HCT116 (cell line): Measurements from ENCODE around the gene SLC1A3. TPM values are rescaled to one million over a fixed set of nuclear protein-coding genes. Genes with fewer than 3 reads are reported as not detected.

Source experiments
- ATAC-seq: fragments of 200-7000 bp; cut with Tn5 transposase; 2 replicates; pipeline ENCODE4 v1.9.1; 2020; ENCODE audit warnings: mild to moderate bottlenecking, moderate library complexity
- BruUV-seq: library from RNA; stranded (reverse); fragments of 400-500 nt; replicated peaks from 2 replicates; lab custom pipeline; 2021; lab: Mats Ljungman, UMichigan
- CTCF ChIA-PET: fragments of 300-600 bp; sonication (Branson Sonifier 250); formaldehyde crosslinking; loops from one replicate; lab custom pipeline; 2021; ENCODE audit warnings: antibody characterized with exemption; lab: Charles Lee
- POLR2A ChIA-PET: fragments of 300-600, 350-600 bp; sonication (Branson Sonifier 250); formaldehyde crosslinking; loops from one replicate; lab custom pipeline; 2021; ENCODE audit warnings: antibody characterized with exemption; lab: Charles Lee
- RAD21 ChIA-PET, 2 experiments: fragments of 300-600 bp; sonication (Branson Sonifier 250); formaldehyde crosslinking; loops; one replicate each; lab custom pipeline; 2023; ENCODE audit warnings: low total read pairs in 2 of 2; ENCODE audit not compliant: uncharacterized antibody in 2 of 2, unreplicated experiment in 2 of 2, low non-redundant PET in 1 of 2; lab: Charles Lee
- DNase-seq: peaks from one replicate; pipeline ENCODE4 v3.0.0-alpha.2; 2010; ENCODE audit warnings: low read depth, low spot score
- H2AFZ ChIP-seq: fragments of 200-600 bp; shearing (Covaris generic), sonication (generic); 2 replicates; pipeline ENCODE4 v1.6.1; 2017; ENCODE audit warnings: low read depth, mixed run types, mixed read lengths, antibody characterized with exemption, low read length; ENCODE audit not compliant: poor library complexity, severe bottlenecking
- H3K27ac ChIP-seq: 2 replicates; pipeline ENCODE4 v1.5.1; 2012; ENCODE audit warnings: low read depth, low read length
- H3K27me3 ChIP-seq: fragments of 200-600 bp; sonication (generic); 2 replicates; pipeline ENCODE4 v1.6.1; 2016; ENCODE audit warnings: mixed run types, low read length, mixed read lengths; ENCODE audit not compliant: insufficient read depth
- H3K36me3 ChIP-seq, 2 experiments: fragments of 200-500 bp in 1 of 2; fragments of 200-600 bp in 1 of 2; sonication (Bioruptor generic) in 1 of 2; sonication (generic) in 1 of 2; 2 replicates each; pipeline versions ENCODE4 v1.5.1 to v1.6.1; 2014 to 2016; ENCODE audit warnings: low read length in 2 of 2, inconsistent platforms in 1 of 2, mixed read lengths in 1 of 2, mixed run types in 1 of 2; ENCODE audit not compliant: insufficient read depth in 2 of 2, control insufficient read depth in 1 of 2
- H3K4me1 ChIP-seq, 2 experiments: fragments of 200-600 bp in 1 of 2; sonication (generic) in 1 of 2; 2 replicates each; pipeline versions ENCODE4 v1.5.1 to v1.6.1; 2012 to 2017; ENCODE audit warnings: low read length in 2 of 2, inconsistent platforms in 1 of 2, mild to moderate bottlenecking in 1 of 2, mixed read lengths in 1 of 2, mixed run types in 1 of 2, moderate library complexity in 1 of 2; ENCODE audit not compliant: insufficient read depth in 2 of 2, control insufficient read depth in 1 of 2
- H3K4me2 ChIP-seq: fragments of 200-600 bp; sonication (generic); 2 replicates; pipeline ENCODE4 v1.6.1; 2017; ENCODE audit warnings: mixed run types, low read length, mixed read lengths
- H3K4me3 ChIP-seq, 2 experiments: fragments of 200-600 bp in 1 of 2; sonication (generic) in 1 of 2; replicated peaks in 1 of 2; 2 replicates each; pipeline ENCODE4 v1.5.1; 2011 to 2016; ENCODE audit warnings: low read length in 2 of 2, control low read depth in 1 of 2, low read depth in 1 of 2, mild to moderate bottlenecking in 1 of 2, mixed read lengths in 1 of 2, mixed run types in 1 of 2
- H3K79me2 ChIP-seq: fragments of 200-600 bp; sonication (generic); 2 replicates; pipeline ENCODE4 v1.6.1; 2017; ENCODE audit warnings: mild to moderate bottlenecking, mixed run types, low read length, moderate library complexity, mixed read lengths; ENCODE audit not compliant: insufficient read depth
- H3K9ac ChIP-seq: fragments of 200-600 bp; sonication (generic); 2 replicates; pipeline ENCODE4 v1.6.1; 2016; ENCODE audit warnings: low read length, mixed read lengths
- H3K9me2 ChIP-seq: fragments of 200-600 bp; sonication (generic), shearing (Covaris generic); 2 replicates; pipeline ENCODE4 v1.6.1; 2017; ENCODE audit warnings: mixed run types, mild to moderate bottlenecking, moderate library complexity; ENCODE audit not compliant: insufficient read depth
- H3K9me3 ChIP-seq, 2 experiments: fragments of 200-500 bp in 1 of 2; fragments of 200-600 bp in 1 of 2; sonication (Bioruptor generic) in 1 of 2; sonication (generic) in 1 of 2; 2 replicates each; pipeline ENCODE4 v1.6.1; 2014 to 2017; ENCODE audit warnings: low read length in 2 of 2, mixed read lengths in 2 of 2, inconsistent platforms in 1 of 2, low read depth in 1 of 2, mild to moderate bottlenecking in 1 of 2, mixed run types in 1 of 2, moderate library complexity in 1 of 2; ENCODE audit not compliant: control insufficient read depth in 1 of 2, insufficient read depth in 1 of 2
- H4K20me1 ChIP-seq: fragments of 200-600 bp; sonication (generic), shearing (Covaris generic); 2 replicates; pipeline ENCODE4 v1.6.1; 2017; ENCODE audit warnings: mixed run types, mild to moderate bottlenecking, moderate library complexity; ENCODE audit not compliant: insufficient read depth
- CEBPB ChIP-seq: IDR thresholded peaks from 2 replicates; pipeline ENCODE4 v1.6.1; 2012; ENCODE audit warnings: low read depth
- EGR1 ChIP-seq: IDR thresholded peaks from 2 replicates; pipeline ENCODE4 v1.6.1; 2012; ENCODE audit warnings: low read depth
- ELF1 ChIP-seq: IDR thresholded peaks from 2 replicates; pipeline ENCODE4 v1.6.1; 2012; ENCODE audit warnings: low read depth, borderline replicate concordance
- EZH2 ChIP-seq: fragments of 200-600 bp; sonication (generic); IDR thresholded peaks from 2 replicates; pipeline ENCODE4 v1.6.1; 2017; ENCODE audit warnings: antibody characterized with exemption, mixed run types
- EZH2phosphoT487 ChIP-seq: fragments of 200-600 bp; IDR thresholded peaks from 2 replicates; pipeline ENCODE4 v1.6.1; 2018; ENCODE audit warnings: antibody characterized with exemption, borderline replicate concordance
- FOSL1 ChIP-seq: IDR thresholded peaks from 2 replicates; pipeline ENCODE4 v1.6.1; 2012; ENCODE audit warnings: low read depth
- POLR2A ChIP-seq: IDR thresholded peaks from 2 replicates; pipeline ENCODE4 v1.7.0; 2011; ENCODE audit warnings: borderline replicate concordance; ENCODE audit not compliant: insufficient read depth, insufficient read length; ENCODE audit errors: extremely low read depth
- POLR2AphosphoS5 ChIP-seq: IDR thresholded peaks from 2 replicates; pipeline ENCODE4 v1.6.1; 2011; ENCODE audit warnings: mild to moderate bottlenecking, low read depth, low read length, moderate library complexity
- RAD21 ChIP-seq: IDR thresholded peaks from 2 replicates; pipeline ENCODE4 v1.6.1; 2012; ENCODE audit warnings: low read depth, mild to moderate bottlenecking
- SP1 ChIP-seq: IDR thresholded peaks from 2 replicates; pipeline ENCODE4 v1.6.1; 2012; ENCODE audit warnings: low read depth
- SRF ChIP-seq: IDR thresholded peaks from 2 replicates; pipeline ENCODE4 v1.6.1; 2012; ENCODE audit warnings: low read depth
- TCF7L2 ChIP-seq: IDR thresholded peaks from 2 replicates; pipeline ENCODE4 v1.7.0; 2011; ENCODE audit warnings: borderline replicate concordance, inconsistent platforms; ENCODE audit not compliant: insufficient read depth, insufficient read length; ENCODE audit errors: extremely low read depth
- YY1 ChIP-seq: IDR thresholded peaks from 2 replicates; pipeline ENCODE4 v1.6.1; 2011; ENCODE audit warnings: low read length, low read depth, moderate library complexity, mild to moderate bottlenecking; ENCODE audit not compliant: insufficient replicate concordance; ENCODE audit errors: extremely low read depth
- ZFX ChIP-seq: fragments of 450-650 bp; IDR thresholded peaks from 2 replicates; pipeline ENCODE4 v1.6.1; 2017
- ZNF274 ChIP-seq: fragments of 200-500 bp; sonication (Bioruptor generic); IDR thresholded peaks from 2 replicates; pipeline ENCODE4 v1.6.1; 2014; ENCODE audit warnings: mild to moderate bottlenecking, low read depth, low read length, inconsistent platforms
- intact Hi-C: fragments of 100-400 bp; cut with micrococcal nuclease; formaldehyde crosslinking; loops from 2 replicates; pipeline ENCODE4 v1.10.0; 2022
- total RNA-seq: library from RNA; stranded (reverse); gene quantifications from one replicate; pipeline ENCODE4 v1.2.1, GENCODE V29; 2021; ENCODE audit not compliant: unreplicated experiment
- TF ChIP-seq, protein P1 (sequence below): IDR thresholded peaks from 2 replicates; pipeline ENCODE4 v1.6.1; 2011; ENCODE audit warnings: mild to moderate bottlenecking, low read length, moderate library complexity; ENCODE audit not compliant: insufficient replicate concordance; ENCODE audit errors: extremely low read depth
- TF ChIP-seq, protein P2 (sequence below): IDR thresholded peaks from 2 replicates; pipeline ENCODE4 v1.6.1; 2012
- TF ChIP-seq, protein P3 (sequence below): IDR thresholded peaks from 2 replicates; pipeline ENCODE4 v1.6.1; 2012; ENCODE audit warnings: low read depth
- TF ChIP-seq, protein P4 (sequence below): IDR thresholded peaks from 2 replicates; pipeline ENCODE4 v1.6.1; 2012

Gene SLC1A3
- total RNA-seq, 1 experiment from 2014 or later: 12.9 TPM

DNA sequence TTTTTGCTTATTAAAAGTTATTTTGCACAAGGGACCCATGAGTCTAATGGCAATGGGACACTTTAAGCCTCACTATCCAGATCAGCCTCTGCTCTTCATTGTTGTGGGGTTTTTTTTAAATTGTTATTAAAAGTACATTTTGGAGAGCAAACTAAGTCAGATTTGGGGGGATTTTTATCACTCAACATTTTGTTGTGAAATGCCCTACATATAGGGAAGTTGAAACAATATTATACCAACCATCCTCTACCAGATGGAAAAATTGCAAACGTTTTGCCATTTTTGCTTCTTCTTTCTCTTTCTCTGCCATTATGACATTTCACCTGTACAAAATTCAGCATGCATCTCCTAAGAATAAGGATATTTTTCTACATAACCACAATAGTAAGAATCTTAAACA is 75.3 kb downstream of the SLC1A3 start:
- TF ChIP-seq SP1: no peak
- TF ChIP-seq POLR2AphosphoS5: no peak
- no peak for TF ChIP-seq RAD21
- no peak for TF ChIP-seq ZNF274
- TF ChIP-seq YY1: no peak
- TF ChIP-seq POLR2A: no peak
- no peak for TF ChIP-seq CEBPB
- TF ChIP-seq, protein P1, sequence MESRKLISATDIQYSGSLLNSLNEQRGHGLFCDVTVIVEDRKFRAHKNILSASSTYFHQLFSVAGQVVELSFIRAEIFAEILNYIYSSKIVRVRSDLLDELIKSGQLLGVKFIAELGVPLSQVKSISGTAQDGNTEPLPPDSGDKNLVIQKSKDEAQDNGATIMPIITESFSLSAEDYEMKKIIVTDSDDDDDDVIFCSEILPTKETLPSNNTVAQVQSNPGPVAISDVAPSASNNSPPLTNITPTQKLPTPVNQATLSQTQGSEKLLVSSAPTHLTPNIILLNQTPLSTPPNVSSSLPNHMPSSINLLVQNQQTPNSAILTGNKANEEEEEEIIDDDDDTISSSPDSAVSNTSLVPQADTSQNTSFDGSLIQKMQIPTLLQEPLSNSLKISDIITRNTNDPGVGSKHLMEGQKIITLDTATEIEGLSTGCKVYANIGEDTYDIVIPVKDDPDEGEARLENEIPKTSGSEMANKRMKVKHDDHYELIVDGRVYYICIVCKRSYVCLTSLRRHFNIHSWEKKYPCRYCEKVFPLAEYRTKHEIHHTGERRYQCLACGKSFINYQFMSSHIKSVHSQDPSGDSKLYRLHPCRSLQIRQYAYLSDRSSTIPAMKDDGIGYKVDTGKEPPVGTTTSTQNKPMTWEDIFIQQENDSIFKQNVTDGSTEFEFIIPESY: no peak
- TF ChIP-seq SRF: no peak
- TF ChIP-seq EZH2: no peak
- TF ChIP-seq FOSL1: no peak
- TF ChIP-seq, protein P2, sequence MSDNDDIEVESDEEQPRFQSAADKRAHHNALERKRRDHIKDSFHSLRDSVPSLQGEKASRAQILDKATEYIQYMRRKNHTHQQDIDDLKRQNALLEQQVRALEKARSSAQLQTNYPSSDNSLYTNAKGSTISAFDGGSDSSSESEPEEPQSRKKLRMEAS: no peak
- TF ChIP-seq TCF7L2: no peak
- TF ChIP-seq, protein P3, sequence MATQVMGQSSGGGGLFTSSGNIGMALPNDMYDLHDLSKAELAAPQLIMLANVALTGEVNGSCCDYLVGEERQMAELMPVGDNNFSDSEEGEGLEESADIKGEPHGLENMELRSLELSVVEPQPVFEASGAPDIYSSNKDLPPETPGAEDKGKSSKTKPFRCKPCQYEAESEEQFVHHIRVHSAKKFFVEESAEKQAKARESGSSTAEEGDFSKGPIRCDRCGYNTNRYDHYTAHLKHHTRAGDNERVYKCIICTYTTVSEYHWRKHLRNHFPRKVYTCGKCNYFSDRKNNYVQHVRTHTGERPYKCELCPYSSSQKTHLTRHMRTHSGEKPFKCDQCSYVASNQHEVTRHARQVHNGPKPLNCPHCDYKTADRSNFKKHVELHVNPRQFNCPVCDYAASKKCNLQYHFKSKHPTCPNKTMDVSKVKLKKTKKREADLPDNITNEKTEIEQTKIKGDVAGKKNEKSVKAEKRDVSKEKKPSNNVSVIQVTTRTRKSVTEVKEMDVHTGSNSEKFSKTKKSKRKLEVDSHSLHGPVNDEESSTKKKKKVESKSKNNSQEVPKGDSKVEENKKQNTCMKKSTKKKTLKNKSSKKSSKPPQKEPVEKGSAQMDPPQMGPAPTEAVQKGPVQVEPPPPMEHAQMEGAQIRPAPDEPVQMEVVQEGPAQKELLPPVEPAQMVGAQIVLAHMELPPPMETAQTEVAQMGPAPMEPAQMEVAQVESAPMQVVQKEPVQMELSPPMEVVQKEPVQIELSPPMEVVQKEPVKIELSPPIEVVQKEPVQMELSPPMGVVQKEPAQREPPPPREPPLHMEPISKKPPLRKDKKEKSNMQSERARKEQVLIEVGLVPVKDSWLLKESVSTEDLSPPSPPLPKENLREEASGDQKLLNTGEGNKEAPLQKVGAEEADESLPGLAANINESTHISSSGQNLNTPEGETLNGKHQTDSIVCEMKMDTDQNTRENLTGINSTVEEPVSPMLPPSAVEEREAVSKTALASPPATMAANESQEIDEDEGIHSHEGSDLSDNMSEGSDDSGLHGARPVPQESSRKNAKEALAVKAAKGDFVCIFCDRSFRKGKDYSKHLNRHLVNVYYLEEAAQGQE: no peak
- TF ChIP-seq EGR1: no peak
- no peak for TF ChIP-seq ELF1
- no peak for TF ChIP-seq EZH2phosphoT487
- TF ChIP-seq ZFX: no peak
- TF ChIP-seq, protein P4, sequence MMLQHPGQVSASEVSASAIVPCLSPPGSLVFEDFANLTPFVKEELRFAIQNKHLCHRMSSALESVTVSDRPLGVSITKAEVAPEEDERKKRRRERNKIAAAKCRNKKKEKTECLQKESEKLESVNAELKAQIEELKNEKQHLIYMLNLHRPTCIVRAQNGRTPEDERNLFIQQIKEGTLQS: no peak
- Histone ChIP-seq H3K9me3 (no peaks in the 10 kb centered on the region), H2AFZ (no peak overlapping the region), H3K4me2 (no peak overlapping the region), H3K4me1 (no peaks in the 10 kb centered on the region), H3K9ac (no peak overlapping the region), H3K36me3 (no peaks in the 10 kb centered on the region), H3K4me3 (no peak overlapping the region), H4K20me1 (no peaks in the 10 kb centered on the region), H3K79me2 (no peaks in the 10 kb centered on the region), H3K27ac (no peak overlapping the region), H3K27me3 (no peaks in the 10 kb centered on the region), H3K9me2 (no peaks in the 10 kb centered on the region)
- ChIA-PET POLR2A (no interaction called here), RAD21 (no interaction called here), CTCF (no interaction called here)
- ATAC-seq (no peak), DNase-seq (no peak)
- intact Hi-C loops: no loop called here
- BruUV-seq: no TSS peak
